Osteoblast (primary cell): ENCODE measurements around the gene FES. TPM values are rescaled to one million over a fixed set of nuclear protein-coding genes. Genes with fewer than 3 reads are reported as not detected.
A peak's percentile ranks its signal among the peaks of the same experiment; 100 is the strongest.

ENCODE experiments used
- DNase-seq: peaks from one replicate; pipeline ENCODE4 v3.0.0; 2011; ENCODE audit warnings: low spot score, mixed read lengths; ENCODE audit not compliant: insufficient read length; ENCODE audit errors: missing footprints
- H2AFZ ChIP-seq: 2 replicates; pipeline ENCODE4 v1.6.0; 2011; ENCODE audit warnings: mild to moderate bottlenecking, low read length
- H3K27ac ChIP-seq: 2 replicates; pipeline ENCODE4 v1.5.1; 2011; ENCODE audit warnings: mild to moderate bottlenecking, low read depth, low read length, moderate library complexity
- H3K27me3 ChIP-seq: 2 replicates; pipeline ENCODE4 v1.6.0; 2012; ENCODE audit warnings: mild to moderate bottlenecking, control low read depth, inconsistent platforms, low read length, moderate library complexity; ENCODE audit not compliant: insufficient read depth
- H3K36me3 ChIP-seq: 2 replicates; pipeline ENCODE4 v1.5.1; 2011; ENCODE audit warnings: mild to moderate bottlenecking, low read length, control low read depth, moderate library complexity; ENCODE audit not compliant: insufficient read depth
- H3K4me1 ChIP-seq: 2 replicates; pipeline ENCODE4 v1.5.1; 2011; ENCODE audit warnings: mild to moderate bottlenecking, low read length, control low read depth, moderate library complexity; ENCODE audit not compliant: insufficient read depth
- H3K4me2 ChIP-seq: 2 replicates; pipeline ENCODE4 v1.6.0; 2011; ENCODE audit warnings: mild to moderate bottlenecking, low read length; ENCODE audit not compliant: insufficient read depth
- H3K4me3 ChIP-seq: fragments of 200-600 bp; sonication (generic); 3 replicates; pipeline ENCODE4 v1.5.1; 2012; ENCODE audit warnings: mild to moderate bottlenecking, low read length, inconsistent platforms; ENCODE audit not compliant: insufficient read depth
- H3K79me2 ChIP-seq: 2 replicates; pipeline ENCODE4 v1.6.0; 2012; ENCODE audit warnings: mild to moderate bottlenecking, low read length, control low read depth, inconsistent platforms; ENCODE audit not compliant: insufficient read depth
- H3K9me3 ChIP-seq: 2 replicates; pipeline ENCODE4 v1.5.1; 2011; ENCODE audit warnings: low read depth, low read length, control low read depth
- H4K20me1 ChIP-seq: 2 replicates; pipeline ENCODE4 v1.6.0; 2012; ENCODE audit warnings: mild to moderate bottlenecking, low read length, control low read depth; ENCODE audit not compliant: insufficient read depth
- CTCF ChIP-seq: IDR thresholded peaks from 2 replicates; pipeline ENCODE4 v1.5.1; 2011; ENCODE audit warnings: mild to moderate bottlenecking, low read depth, low read length, moderate library complexity; ENCODE audit errors: extremely low read depth
- total RNA-seq: library from RNA; depleted of rRNA; stranded (reverse); fragments of >200 nt; gene quantifications from 2 replicates; pipeline ENCODE4 v1.2.3, GENCODE V29; 2012

Gene FES
- total RNA-seq, 1 donor = 20.3 TPM

- Histone ChIP-seq H3K27me3 (no peaks in the 10 kb centered on the region), H3K9me3 (no peaks in the 10 kb centered on the region), H3K27ac (no peak overlapping the region), H3K4me2 (no peak overlapping the region), H3K4me1 (peaks cover 31% of the 10 kb centered on the region), H3K79me2 (peaks cover 5% of the 10 kb centered on the region), H4K20me1 (no peaks in the 10 kb centered on the region), H3K4me3 (no peak overlapping the region), H2AFZ (no peak overlapping the region), H3K36me3 (no peaks in the 10 kb centered on the region)
- no peak for DNase-seq
- TF ChIP-seq CTCF = no peak
Observed at GRCh38 chr15:90865702-90866101, 18.6 kb upstream of the FES start.

GRCh38 chr15:90866161-90866715 lies 18.1 kb upstream of the FES start:
- Histone ChIP-seq H3K27me3 (no peaks in the 10 kb centered on the region), H3K79me2 (peaks cover 10% of the 10 kb centered on the region), H3K27ac (no peak overlapping the region), H3K36me3 (no peaks in the 10 kb centered on the region), H3K4me3 (no peak overlapping the region), H3K4me2 (no peak overlapping the region), H4K20me1 (no peaks in the 10 kb centered on the region), H3K9me3 (no peaks in the 10 kb centered on the region), H2AFZ (no peak overlapping the region), H3K4me1 (peaks cover 33% of the 10 kb centered on the region)
- TF ChIP-seq CTCF = no peak
- DNase-seq = no peak

GRCh38 chr15:90866800-90867199 lies 17.5 kb upstream of the FES start:
- no peak for DNase-seq

GRCh38 chr15:90868261-90868689 lies 16.0 kb upstream of the FES start, which contains the start of gene FURIN:
Gene FURIN (plus strand): TSS chr15:90868588. CDS start chr15:90875741, 7,153 bp downstream.
- no peaks in the 10 kb centered on the region for H3K36me3 ChIP-seq
- H3K4me1 ChIP-seq = peaks cover 43% of the 10 kb centered on the region
- no peaks in the 10 kb centered on the region for H3K27me3 ChIP-seq
- H4K20me1 ChIP-seq = peaks cover 4% of the 10 kb centered on the region
- DNase-seq = no peak
- peak within 1 kb of the TSS; percentile 90 for H3K4me2 ChIP-seq
- H3K79me2 ChIP-seq = peaks cover 27% of the 10 kb centered on the region
- no peak within 1 kb of the TSS for H2AFZ ChIP-seq
- H3K9me3 ChIP-seq = no peaks in the 10 kb centered on the region
- TF ChIP-seq CTCF = no peak
- peak within 1 kb of the TSS; percentile 83 for H3K27ac ChIP-seq
- no peak within 1 kb of the TSS for H3K4me3 ChIP-seq

More at GRCh38 chr15:90866800-90867199, 17.5 kb upstream of the FES start:
- Histone ChIP-seq H4K20me1 (no peaks in the 10 kb centered on the region), H2AFZ (no peak overlapping the region), H3K4me2 (no peak overlapping the region), H3K4me3 (no peak overlapping the region), H3K36me3 (no peaks in the 10 kb centered on the region), H3K27ac (no peak overlapping the region), H3K79me2 (peaks cover 12% of the 10 kb centered on the region), H3K9me3 (no peaks in the 10 kb centered on the region), H3K4me1 (peaks cover 33% of the 10 kb centered on the region), H3K27me3 (no peaks in the 10 kb centered on the region)
- no peak for TF ChIP-seq CTCF
